Right ventricle myocardium superior (tissue), 1 donor: ENCODE measurements around the gene UVSSA. TPM values are rescaled to one million over a fixed set of nuclear protein-coding genes. Genes with fewer than 3 reads are reported as not detected.
"Not testable (repeated sequence)": the region's sequence is repeated elsewhere in the genome, so short reads cannot be mapped to it uniquely, and the experiment has no call there.

Source experiments
- ATAC-seq: fragments of 200-7000 bp; cut with Tn5 transposase; one replicate; pipeline ENCODE4 v1.9.1; 2020; ENCODE audit warnings: mild to moderate bottlenecking; ENCODE audit not compliant: poor library complexity
- DNase-seq: peaks from one replicate; pipeline ENCODE4 v3.0.0-alpha.2; 2020
- intact Hi-C: fragments of 100-400 bp; cut with DNase I; formaldehyde crosslinking; loops from one replicate; pipeline ENCODE4 v1.11.2; 2022
- total RNA-seq: library from RNA; stranded (reverse); fragmentation: NEBNext Ultra II Directional; extraction: Animal tissue kit (Norgen Biotek cat#: 25700); gene quantifications from one replicate; pipeline ENCODE4 v1.2.1, GENCODE V29; 2021
- donor health status: DM: no; HTN: yes; CAD: no; lungs with severe emphysema.

The UVSSA gene
- total RNA-seq, 1 donor from 2014 or later: 6.7 TPM

GRCh38 chr4:1328267-1329155, 18.5 kb upstream of the UVSSA start:
- ATAC-seq: no peak
- no peak for DNase-seq
- intact Hi-C loops: no loop called here

- intact Hi-C loops: no loop called here
- ATAC-seq (peak; percentile 36), DNase-seq (peak; percentile 39)
These were observed 17.3 kb upstream of the UVSSA start for GRCh38 chr4:1329408-1330371.

GRCh38 chr4:1330761-1331590, 16.0 kb upstream of the UVSSA start:
- ATAC-seq (no peak), DNase-seq (no peak)
- intact Hi-C loops: no loop called here

- intact Hi-C loops: no loop called here
- no peak for DNase-seq
These were observed 15.2 kb upstream of the UVSSA start for GRCh38 chr4:1331591-1332353.

GRCh38 chr4:1332686-1333085, 14.3 kb upstream of the UVSSA start:
- intact Hi-C loops: no loop called here
- DNase-seq (no peak), ATAC-seq (no peak)

More at GRCh38 chr4:1331591-1332353, 15.2 kb upstream of the UVSSA start:
- ATAC-seq: no peak

GRCh38 chr4:1333256-1333655, 13.8 kb upstream of the UVSSA start:
- DNase-seq: no peak
- intact Hi-C loops: no loop called here
- ATAC-seq: peak; percentile 13

GRCh38 chr4:1333851-1334578, 13.0 kb upstream of the UVSSA start:
- DNase-seq, ATAC-seq, intact Hi-C loops: not testable (repeated sequence)

- intact Hi-C loops: no loop called here
These were observed 12.5 kb upstream of the UVSSA start for GRCh38 chr4:1334579-1334895.

GRCh38 chr4:1335193-1335883, 11.7 kb upstream of the UVSSA start:
- intact Hi-C loops, DNase-seq, ATAC-seq: not testable (repeated sequence)

More at GRCh38 chr4:1334579-1334895, 12.5 kb upstream of the UVSSA start:
- DNase-seq (no peak), ATAC-seq (no peak)

- DNase-seq: no peak
- ATAC-seq: no peak
- intact Hi-C loops: no loop called here
These were observed 10.9 kb upstream of the UVSSA start for GRCh38 chr4:1336088-1336491.

- DNase-seq: no peak
- no peak for ATAC-seq
- intact Hi-C loops: no loop called here
These were observed 9.6 kb upstream of the UVSSA start for GRCh38 chr4:1337376-1337831.

- ATAC-seq (no peak), DNase-seq (no peak)
- intact Hi-C loops: no loop called here
These were observed 8.9 kb upstream of the UVSSA start for GRCh38 chr4:1337951-1338751.

- intact Hi-C loops: no loop called here
- DNase-seq: no peak
- ATAC-seq: no peak
These were observed 8.1 kb upstream of the UVSSA start for GRCh38 chr4:1338752-1339414.

GRCh38 chr4:1339489-1339888, 7.5 kb upstream of the UVSSA start:
- no peak for DNase-seq
- intact Hi-C loops: no loop called here

GRCh38 chr4:1340181-1340747, 6.7 kb upstream of the UVSSA start:
- DNase-seq: no peak
- no peak for ATAC-seq
- intact Hi-C loops: loop anchor here (10.0 kb wide), 2 partner anchors 175 to 375 kb away; partner anchors contain the start of gene SLBP

More at GRCh38 chr4:1339489-1339888, 7.5 kb upstream of the UVSSA start:
- no peak for ATAC-seq
